ENCODE measurements around the gene EID2B.

The EID2B gene

GRCh38 chr19:39553082-39553652 lies 20.5 kb upstream of the EID2B start:
- no peak for ATAC-seq
- no peak for TF ChIP-seq SNAI2 (CRISPR knock-in tag; IDR thresholded peaks at IDR 0.05)

- no peak for TF ChIP-seq ZFP30 (CRISPR knock-in tag; IDR thresholded peaks at IDR 0.05)
- TF ChIP-seq OSR1 (CRISPR knock-in tag; IDR thresholded peaks at IDR 0.05) = no peak
- no peak for TF ChIP-seq PATZ1 (CRISPR knock-in tag; IDR thresholded peaks at IDR 0.05; ENCODE audit: borderline replicate concordance)
- no peak for ATAC-seq
These were observed 17.5 kb upstream of the EID2B start for GRCh38 chr19:39550197-39550596.

GRCh38 chr19:39546599-39546998 lies 13.9 kb upstream of the EID2B start:
- no peak for ATAC-seq
- TF ChIP-seq ISL1 (CRISPR knock-in tag; IDR thresholded peaks at IDR 0.05) = no peak
- no peak for TF ChIP-seq CSDC2 (CRISPR knock-in tag; IDR thresholded peaks at IDR 0.05)
- TF ChIP-seq SNAI2 (CRISPR knock-in tag; IDR thresholded peaks at IDR 0.05) = no peak
- TF ChIP-seq ZNF70 (CRISPR knock-in tag; IDR thresholded peaks at IDR 0.05) = no peak
- TF ChIP-seq PPARA (CRISPR knock-in tag; IDR thresholded peaks at IDR 0.05; ENCODE audit: borderline replicate concordance) = no peak
- no peak for TF ChIP-seq GLIS3 (CRISPR knock-in tag; IDR thresholded peaks at IDR 0.05)
- TF ChIP-seq ARNTL (CRISPR knock-in tag; IDR thresholded peaks at IDR 0.05; ENCODE audit: borderline replicate concordance, low read depth) = no peak
- no peak for TF ChIP-seq ESRRG (CRISPR knock-in tag; IDR thresholded peaks at IDR 0.05)

GRCh38 chr19:39544911-39545310 lies 12.3 kb upstream of the EID2B start:
- no peak for TF ChIP-seq OSR1 (CRISPR knock-in tag; IDR thresholded peaks at IDR 0.05)
- no peak for TF ChIP-seq ZFP30 (CRISPR knock-in tag; IDR thresholded peaks at IDR 0.05)
- TF ChIP-seq ZNF8 (CRISPR knock-in tag; IDR thresholded peaks at IDR 0.05) = no peak
- TF ChIP-seq CSRNP3 (CRISPR knock-in tag; IDR thresholded peaks at IDR 0.05) = no peak
- no peak for TF ChIP-seq TSHZ2 (CRISPR knock-in tag; IDR thresholded peaks at IDR 0.05)
- no peak for TF ChIP-seq TOX (CRISPR knock-in tag; IDR thresholded peaks at IDR 0.05; ENCODE audit: borderline replicate concordance)
- no peak for TF ChIP-seq TCF4 (CRISPR knock-in tag; IDR thresholded peaks at IDR 0.05; ENCODE audit: borderline replicate concordance)
- TF ChIP-seq CREB5 (CRISPR knock-in tag; IDR thresholded peaks at IDR 0.05; ENCODE audit: low read depth) = no peak
- TF ChIP-seq PPARA (CRISPR knock-in tag; IDR thresholded peaks at IDR 0.05; ENCODE audit: borderline replicate concordance) = no peak
- no peak for TF ChIP-seq ZFP3 (CRISPR knock-in tag; IDR thresholded peaks at IDR 0.05)
- no peak for TF ChIP-seq ISL1 (CRISPR knock-in tag; IDR thresholded peaks at IDR 0.05)
- no peak for TF ChIP-seq CSDC2 (CRISPR knock-in tag; IDR thresholded peaks at IDR 0.05)
- no peak for ATAC-seq

- ATAC-seq = no peak
- TF ChIP-seq ARNTL (CRISPR knock-in tag; IDR thresholded peaks at IDR 0.05; ENCODE audit: borderline replicate concordance, low read depth) = no peak
- no peak for TF ChIP-seq TSHZ2 (CRISPR knock-in tag; IDR thresholded peaks at IDR 0.05)
- TF ChIP-seq PATZ1 (CRISPR knock-in tag; IDR thresholded peaks at IDR 0.05; ENCODE audit: borderline replicate concordance) = no peak
- no peak for TF ChIP-seq ZFP3 (CRISPR knock-in tag; IDR thresholded peaks at IDR 0.05)
- no peak for TF ChIP-seq ISL1 (CRISPR knock-in tag; IDR thresholded peaks at IDR 0.05)
- TF ChIP-seq TCF4 (CRISPR knock-in tag; IDR thresholded peaks at IDR 0.05; ENCODE audit: borderline replicate concordance) = no peak
These were observed 11.7 kb upstream of the EID2B start for GRCh38 chr19:39544226-39544903.
